ENCODE results near the gene DAB1. TPM values are rescaled to one million over a fixed set of nuclear protein-coding genes. Genes with fewer than 3 reads are reported as not detected.

DAB1 gene
- total RNA-seq, 1 experiment from 2014 or later: not detected

- Histone ChIP-seq H3K4me3 (replicated peaks in 1 of 2; ENCODE audit: low read depth in 1 of 2, low read length in 2 of 2) (no peak overlapping the region), H3K9ac (ENCODE audit: low read length) (no peak overlapping the region), H3K4me2 (ENCODE audit: low read length) (no peak overlapping the region), H3K79me2 (ENCODE audit: insufficient read depth, low read length) (no peaks in the 10 kb centered on the region), H3K4me1 (ENCODE audit: control insufficient read depth in 1 of 2, insufficient read depth in 2 of 2, low read length in 2 of 2) (no peaks in the 10 kb centered on the region), H3K36me3 (ENCODE audit: control insufficient read depth in 1 of 2, insufficient read depth in 2 of 2, low read length in 2 of 2) (no peaks in the 10 kb centered on the region), H4K20me1 (ENCODE audit: insufficient read depth) (no peaks in the 10 kb centered on the region), H3K27me3 (ENCODE audit: insufficient read depth, low read length) (peaks cover 6% of the 10 kb centered on the region; the same call in 1 of the 2 replicates), H3K27ac (ENCODE audit: low read depth, low read length) (no peak overlapping the region), H2AFZ (ENCODE audit: low read depth, low read length, poor library complexity, severe bottlenecking) (no peak overlapping the region), H3K9me2 (ENCODE audit: insufficient read depth) (no peaks in the 10 kb centered on the region), H3K9me3 (ENCODE audit: control insufficient read depth in 1 of 2, insufficient read depth in 1 of 2, low read depth in 1 of 2, low read length in 2 of 2) (no peaks in the 10 kb centered on the region)
- TF ChIP-seq CTCF (IDR thresholded peaks at IDR 0.05 in 2 of 3, conservative IDR thresholded peaks at IDR 0.05 in 1 of 3; ENCODE audit: borderline replicate concordance in 1 of 3, insufficient read depth in 1 of 3, low read depth in 2 of 3, low read length in 2 of 3) (0 out of 6 replicates have a peak, but pooled peaks of 1 of the 3 experiments have one; percentile 3), JUND (IDR thresholded peaks at IDR 0.05) (no peak)
- ChIA-PET RAD21 (ENCODE audit: low non-redundant PET in 1 of 2, low total read pairs in 2 of 2, uncharacterized antibody in 2 of 2, unreplicated experiment in 2 of 2) (no interaction called here), CTCF (interaction anchor here (1.0 kb wide), 1 partner anchor 229 kb away, joined by 4 read pairs; no protein-coding TSS in a partner anchor), POLR2A (no interaction called here)
- no peak for ATAC-seq
- intact Hi-C loops (cut with micrococcal nuclease): no loop called here
- DNase-seq (ENCODE audit: low read depth, low spot score): no peak
- no TSS peak for BruUV-seq (replicated peaks)
Observed at GRCh38 chr1:57061369-57061768, 362.5 kb downstream of the DAB1 start.

GRCh38 chr1:57060451-57060850 is 363.4 kb downstream of the DAB1 start:
- Histone ChIP-seq H2AFZ (ENCODE audit: low read depth, low read length, poor library complexity, severe bottlenecking) (no peak overlapping the region), H3K36me3 (ENCODE audit: control insufficient read depth in 1 of 2, insufficient read depth in 2 of 2, low read length in 2 of 2) (no peaks in the 10 kb centered on the region), H3K4me1 (ENCODE audit: control insufficient read depth in 1 of 2, insufficient read depth in 2 of 2, low read length in 2 of 2) (no peaks in the 10 kb centered on the region), H3K4me3 (replicated peaks in 1 of 2; ENCODE audit: low read depth in 1 of 2, low read length in 2 of 2) (no peak overlapping the region), H3K9me3 (ENCODE audit: control insufficient read depth in 1 of 2, insufficient read depth in 1 of 2, low read depth in 1 of 2, low read length in 2 of 2) (no peaks in the 10 kb centered on the region), H3K27ac (ENCODE audit: low read depth, low read length) (no peak overlapping the region), H3K9ac (ENCODE audit: low read length) (no peak overlapping the region), H3K9me2 (ENCODE audit: insufficient read depth) (no peaks in the 10 kb centered on the region), H3K4me2 (ENCODE audit: low read length) (no peak overlapping the region), H3K27me3 (ENCODE audit: insufficient read depth, low read length) (peaks cover 6% of the 10 kb centered on the region; the same call in 1 of the 2 replicates), H4K20me1 (ENCODE audit: insufficient read depth) (no peaks in the 10 kb centered on the region), H3K79me2 (ENCODE audit: insufficient read depth, low read length) (no peaks in the 10 kb centered on the region)
- TF ChIP-seq ZFX (IDR thresholded peaks at IDR 0.05) (no peak), YY1 (IDR thresholded peaks at IDR 0.05; ENCODE audit: extremely low read depth, insufficient replicate concordance, low read depth, low read length) (no peak), REST (IDR thresholded peaks at IDR 0.05; ENCODE audit: low read depth) (no peak), EZH2phosphoT487 (IDR thresholded peaks at IDR 0.05; ENCODE audit: borderline replicate concordance) (no peak), TCF7L2 (IDR thresholded peaks at IDR 0.05; ENCODE audit: borderline replicate concordance, extremely low read depth, insufficient read depth, insufficient read length) (no peak), RAD21 (IDR thresholded peaks at IDR 0.05; ENCODE audit: low read depth) (no peak), ELF1 (IDR thresholded peaks at IDR 0.05; ENCODE audit: borderline replicate concordance, low read depth) (no peak), ZNF274 (IDR thresholded peaks at IDR 0.05; ENCODE audit: low read depth, low read length) (no peak), POLR2AphosphoS5 (IDR thresholded peaks at IDR 0.05; ENCODE audit: low read depth, low read length) (no peak)
- CTCF ChIA-PET: no interaction called here
- intact Hi-C loops (cut with micrococcal nuclease): no loop called here
- POLR2A ChIA-PET: no interaction called here
- no peak for DNase-seq (ENCODE audit: low read depth, low spot score)
- no TSS peak for BruUV-seq (replicated peaks)
- ATAC-seq: no peak
- RAD21 ChIA-PET (ENCODE audit: low non-redundant PET in 1 of 2, low total read pairs in 2 of 2, uncharacterized antibody in 2 of 2, unreplicated experiment in 2 of 2): no interaction called here

Data from HCT116 (cell line).